Measurements from ENCODE around the gene ABCC8.

DNA sequence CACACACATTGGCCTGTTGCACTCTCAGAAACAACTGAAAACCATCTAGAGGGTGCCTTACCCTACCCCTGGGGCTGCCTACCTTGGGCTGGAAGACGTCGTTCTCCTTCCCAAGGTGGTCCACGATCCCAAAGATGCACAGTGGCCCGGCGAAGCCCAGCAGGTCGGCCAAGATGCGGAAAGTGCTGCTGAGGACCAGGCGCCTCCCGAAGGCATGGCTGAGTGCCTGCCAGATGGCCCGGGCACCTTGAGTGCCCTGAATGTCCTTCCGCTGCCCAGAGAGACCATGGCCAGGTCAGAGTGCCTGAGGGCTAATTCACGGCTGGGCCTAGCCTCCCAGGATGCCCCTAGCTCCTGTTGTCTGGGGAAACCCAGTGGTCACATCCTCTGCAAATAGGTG is 16.2 kb downstream of the ABCC8 start:
- TF ChIP-seq, protein P1, sequence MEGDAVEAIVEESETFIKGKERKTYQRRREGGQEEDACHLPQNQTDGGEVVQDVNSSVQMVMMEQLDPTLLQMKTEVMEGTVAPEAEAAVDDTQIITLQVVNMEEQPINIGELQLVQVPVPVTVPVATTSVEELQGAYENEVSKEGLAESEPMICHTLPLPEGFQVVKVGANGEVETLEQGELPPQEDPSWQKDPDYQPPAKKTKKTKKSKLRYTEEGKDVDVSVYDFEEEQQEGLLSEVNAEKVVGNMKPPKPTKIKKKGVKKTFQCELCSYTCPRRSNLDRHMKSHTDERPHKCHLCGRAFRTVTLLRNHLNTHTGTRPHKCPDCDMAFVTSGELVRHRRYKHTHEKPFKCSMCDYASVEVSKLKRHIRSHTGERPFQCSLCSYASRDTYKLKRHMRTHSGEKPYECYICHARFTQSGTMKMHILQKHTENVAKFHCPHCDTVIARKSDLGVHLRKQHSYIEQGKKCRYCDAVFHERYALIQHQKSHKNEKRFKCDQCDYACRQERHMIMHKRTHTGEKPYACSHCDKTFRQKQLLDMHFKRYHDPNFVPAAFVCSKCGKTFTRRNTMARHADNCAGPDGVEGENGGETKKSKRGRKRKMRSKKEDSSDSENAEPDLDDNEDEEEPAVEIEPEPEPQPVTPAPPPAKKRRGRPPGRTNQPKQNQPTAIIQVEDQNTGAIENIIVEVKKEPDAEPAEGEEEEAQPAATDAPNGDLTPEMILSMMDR (IDR thresholded peaks at IDR 0.05): no peak
- TF ChIP-seq POLR2A (IDR thresholded peaks at IDR 0.05): no peak
